ENCODE measurements around the gene SPNS2. TPM values are rescaled to one million over a fixed set of nuclear protein-coding genes. Genes with fewer than 3 reads are reported as not detected.
A peak's percentile ranks its signal among the peaks of the same experiment; 100 is the strongest.
"Not testable (repeated sequence)": the region's sequence is repeated elsewhere in the genome, so short reads cannot be mapped to it uniquely, and the experiment has no call there.

The SPNS2 gene
- total RNA-seq, 2 experiments from 2014 or later: 4.0 to 4.2 TPM

DNA sequence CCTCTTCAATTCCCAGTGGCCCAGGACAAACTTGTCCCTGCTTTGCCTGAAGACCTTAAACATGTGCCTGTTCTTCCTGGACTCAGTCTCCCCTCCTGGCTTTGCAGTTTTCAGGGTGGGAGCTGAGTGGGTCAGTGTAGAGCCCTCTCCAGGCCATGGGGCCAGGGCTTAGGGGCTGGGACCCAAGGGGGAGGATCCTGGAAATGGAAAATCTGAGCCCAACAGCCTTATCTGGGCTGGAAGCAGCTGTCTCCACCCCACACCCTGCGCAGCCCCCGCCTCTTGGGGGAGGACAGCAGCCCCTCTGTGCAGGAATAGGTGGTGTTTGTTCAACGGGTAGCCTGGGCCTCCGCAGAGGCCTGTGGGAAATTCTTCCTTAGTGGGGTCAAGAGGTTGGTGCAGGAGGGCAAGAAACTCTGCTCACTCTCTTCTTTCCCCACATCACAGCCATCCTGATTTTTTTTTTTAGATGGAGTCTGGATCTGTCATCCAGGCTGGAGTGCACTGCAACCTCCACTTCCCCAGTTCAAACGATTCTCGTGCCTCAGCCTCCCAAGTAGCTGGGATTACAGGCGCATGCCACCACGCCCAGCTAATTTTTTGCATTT lies 78.8 kb downstream of the SPNS2 start:
- Mint-ChIP-seq H3K27ac (no peak overlapping the region), H3K27me3 (ENCODE audit: low read depth) (peaks cover 14% of the 10 kb centered on the region), H3K36me3 (ENCODE audit: low read depth) (no peaks in the 10 kb centered on the region), H3K9me3 (ENCODE audit: insufficient read depth) (no peaks in the 10 kb centered on the region), H3K4me1 (ENCODE audit: low read depth) (peaks cover 9% of the 10 kb centered on the region), H3K4me3 (no peak overlapping the region)
- POLR2A ChIA-PET: interaction anchor here (0.5 kb wide), 1 partner anchor 1627 kb away, joined by 3 read pairs; no protein-coding TSS in a partner anchor
- no peak for DNase-seq
- no peak for ATAC-seq
- CTCF ChIA-PET: no interaction called here

DNA sequence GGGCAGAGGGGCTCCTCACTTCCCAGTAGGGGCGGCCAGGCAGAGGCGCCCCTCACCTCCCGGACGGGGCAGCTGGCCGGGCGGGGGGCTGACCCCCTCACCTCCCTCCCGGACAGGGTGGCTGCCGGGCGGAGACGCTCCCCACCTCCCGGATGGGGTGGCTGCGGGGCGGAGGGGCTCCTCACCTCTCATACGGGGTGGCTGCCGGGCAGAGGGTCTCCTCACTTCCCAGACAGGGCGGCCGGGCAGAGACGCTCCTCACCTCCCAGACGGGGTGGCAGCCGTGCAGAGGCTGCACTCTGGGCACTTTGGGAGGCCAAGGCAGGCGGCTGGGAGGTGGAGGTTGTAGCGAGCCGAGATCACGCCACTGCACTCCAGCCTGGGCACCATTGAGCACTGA lies 79.7 kb downstream of the SPNS2 start:
- peaks cover 19% of the 10 kb centered on the region for H3K27me3 Mint-ChIP-seq (ENCODE audit: low read depth)
- H3K27ac Mint-ChIP-seq; H3K9me3 Mint-ChIP-seq (ENCODE audit: insufficient read depth); ATAC-seq; H3K36me3 Mint-ChIP-seq (ENCODE audit: low read depth); H3K4me3 Mint-ChIP-seq; CTCF ChIA-PET; H3K4me1 Mint-ChIP-seq (ENCODE audit: low read depth); DNase-seq: not testable (repeated sequence)
- POLR2A ChIA-PET: interaction anchor here (0.6 kb wide), 1 partner anchor 135 kb away, joined by 5 read pairs; no protein-coding TSS in a partner anchor

DNA sequence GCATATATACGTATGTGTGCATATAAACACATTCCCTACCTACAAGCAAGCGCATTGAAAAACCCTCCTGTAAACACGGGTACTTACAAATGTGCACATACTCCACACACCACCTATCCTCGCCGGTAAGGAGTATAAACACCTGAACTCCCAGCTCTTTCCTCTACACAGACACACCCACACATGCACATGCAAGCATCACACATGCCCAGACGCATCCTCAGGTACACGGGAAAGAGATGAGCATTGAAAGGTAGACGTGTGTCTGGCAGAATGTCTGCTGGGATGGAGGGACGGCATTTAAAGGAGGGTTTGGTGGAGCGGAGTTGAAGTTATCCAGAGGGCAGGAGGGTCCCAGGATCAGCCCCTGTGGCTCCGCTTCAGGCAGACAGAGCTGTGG lies 81.0 kb downstream of the SPNS2 start:
- ATAC-seq (no peak), DNase-seq (no peak)
- H3K4me1 Mint-ChIP-seq (ENCODE audit: low read depth): peaks cover 3% of the 10 kb centered on the region
- H3K27me3 Mint-ChIP-seq (ENCODE audit: low read depth): peaks cover 25% of the 10 kb centered on the region
- ChIA-PET POLR2A (no interaction called here), CTCF (interaction anchor here (1.4 kb wide), 1 partner anchor 13 kb away, joined by 7 read pairs; no protein-coding TSS in a partner anchor)
- no peaks in the 10 kb centered on the region for H3K9me3 Mint-ChIP-seq (ENCODE audit: insufficient read depth)
- no peak overlapping the region for H3K4me3 Mint-ChIP-seq
- no peaks in the 10 kb centered on the region for H3K36me3 Mint-ChIP-seq (ENCODE audit: low read depth)
- no peak overlapping the region for H3K27ac Mint-ChIP-seq

DNA sequence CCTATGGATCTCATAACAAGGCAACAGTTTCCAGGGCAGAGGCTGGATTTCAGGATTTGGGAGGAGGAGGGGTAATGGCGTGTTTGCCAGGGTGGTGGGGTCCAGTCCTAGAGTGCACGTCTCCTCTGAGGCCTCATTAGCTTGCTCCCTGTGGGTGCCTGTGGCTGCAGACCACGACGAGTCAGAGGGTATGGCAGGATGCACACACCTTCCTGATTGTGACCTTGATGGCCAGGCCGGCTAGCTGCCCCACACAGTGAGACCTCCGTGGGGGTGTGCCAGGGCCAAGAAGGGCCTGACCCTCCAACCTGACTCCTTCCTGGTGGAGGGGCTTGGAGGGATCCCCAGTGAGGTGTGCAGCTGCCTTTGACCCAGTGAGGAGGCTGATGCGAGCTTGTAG lies 81.6 kb downstream of the SPNS2 start:
- POLR2A ChIA-PET: no interaction called here
- H3K27ac Mint-ChIP-seq: no peak overlapping the region

DNA sequence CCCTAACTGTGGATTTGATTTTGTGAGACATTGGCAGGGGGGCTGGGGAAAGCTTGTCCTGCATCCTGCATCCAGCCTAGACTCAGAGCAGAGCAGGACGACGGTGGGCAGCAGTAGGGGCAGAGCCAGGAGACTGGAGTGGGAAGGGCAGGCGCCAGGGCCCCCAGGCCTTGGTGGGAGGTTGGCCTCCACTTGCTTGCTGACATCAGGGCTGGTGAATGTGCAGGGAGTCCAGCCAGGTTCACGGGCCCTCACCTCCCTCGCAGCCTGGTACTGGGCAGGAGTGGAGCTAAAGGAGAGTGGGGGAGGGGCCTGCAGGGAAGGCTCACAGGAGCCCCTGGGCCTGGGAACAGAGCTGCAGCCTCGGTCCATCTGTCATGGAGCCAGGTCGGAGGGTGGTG lies 83.4 kb downstream of the SPNS2 start:
- DNase-seq (no peak), ATAC-seq (no peak)
- no peaks in the 10 kb centered on the region for H3K36me3 Mint-ChIP-seq (ENCODE audit: low read depth)
- no peak overlapping the region for H3K27ac Mint-ChIP-seq
- peaks cover 3% of the 10 kb centered on the region for H3K4me1 Mint-ChIP-seq (ENCODE audit: low read depth)
- CTCF ChIA-PET: interaction anchor here (0.7 to 2.2 kb wide), 2 partner anchors 15 to 44 kb away, joined by 5 to 8 read pairs; no protein-coding TSS in a partner anchor
- POLR2A ChIA-PET: no interaction called here
- H3K9me3 Mint-ChIP-seq (ENCODE audit: insufficient read depth): no peaks in the 10 kb centered on the region
- peaks cover 47% of the 10 kb centered on the region for H3K27me3 Mint-ChIP-seq (ENCODE audit: low read depth)
- no peak overlapping the region for H3K4me3 Mint-ChIP-seq

More for the DNA sequence above, 81.6 kb downstream of the SPNS2 start:
- Mint-ChIP-seq H3K9me3 (ENCODE audit: insufficient read depth) (no peaks in the 10 kb centered on the region), H3K4me3 (no peak overlapping the region), H3K36me3 (ENCODE audit: low read depth) (no peaks in the 10 kb centered on the region), H3K27me3 (ENCODE audit: low read depth) (peaks cover 30% of the 10 kb centered on the region), H3K4me1 (ENCODE audit: low read depth) (peaks cover 3% of the 10 kb centered on the region)
- ATAC-seq (no peak), DNase-seq (no peak)
- CTCF ChIA-PET: interaction anchor here (1.4 kb wide), 1 partner anchor 13 kb away, joined by 7 read pairs; no protein-coding TSS in a partner anchor

DNA sequence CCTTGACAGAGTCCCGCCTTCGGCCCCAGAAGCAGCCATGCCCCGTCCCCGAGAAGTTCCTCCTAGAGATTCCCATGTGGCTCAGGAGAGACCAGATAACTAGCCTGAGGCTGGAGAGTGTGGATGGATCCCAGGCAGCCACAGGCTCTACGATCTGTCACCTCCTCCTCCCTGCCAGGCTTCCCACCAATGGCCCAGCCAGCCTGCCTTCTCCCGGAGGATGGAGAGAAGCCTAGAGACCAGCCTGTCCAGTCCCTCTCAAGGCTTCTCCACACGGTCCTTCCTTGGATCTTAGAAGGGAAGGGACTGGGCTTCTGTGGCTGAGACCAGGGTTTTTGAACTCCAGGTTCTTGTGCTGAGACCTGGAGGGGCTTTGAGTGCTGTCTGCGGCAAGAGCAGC lies 84.0 kb downstream of the SPNS2 start:
- DNase-seq: no peak
- H3K27me3 Mint-ChIP-seq (ENCODE audit: low read depth): peaks cover 47% of the 10 kb centered on the region
- no peak for ATAC-seq
- H3K27ac Mint-ChIP-seq: no peak overlapping the region
- peaks cover 3% of the 10 kb centered on the region for H3K4me1 Mint-ChIP-seq (ENCODE audit: low read depth)
- no peaks in the 10 kb centered on the region for H3K9me3 Mint-ChIP-seq (ENCODE audit: insufficient read depth)
- ChIA-PET POLR2A (no interaction called here), CTCF (interaction anchor here (2.2 kb wide), 1 partner anchor 16 kb away, joined by 8 read pairs; no protein-coding TSS in a partner anchor)
- no peaks in the 10 kb centered on the region for H3K36me3 Mint-ChIP-seq (ENCODE audit: low read depth)
- no peak overlapping the region for H3K4me3 Mint-ChIP-seq

DNA sequence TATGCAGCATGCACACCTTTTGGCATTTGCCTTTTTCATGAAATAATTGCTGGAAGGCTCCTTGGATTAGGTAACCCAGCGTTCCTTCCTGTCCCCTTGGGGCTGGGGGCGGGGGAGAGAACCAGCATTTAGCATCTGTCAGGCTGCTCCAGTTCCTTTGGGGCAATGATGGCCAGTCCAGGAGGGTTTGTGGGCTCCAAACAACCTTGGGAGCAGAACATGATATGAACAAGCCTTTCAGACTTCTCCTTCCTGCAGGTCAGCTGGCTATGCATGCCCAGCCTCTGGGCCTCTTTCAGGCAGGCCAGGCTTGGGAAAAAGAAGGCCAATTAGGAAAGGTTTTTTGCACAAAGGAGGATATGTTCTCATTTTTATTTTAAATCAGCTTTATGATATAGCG lies 84.5 kb downstream of the SPNS2 start:
- Mint-ChIP-seq H3K4me1 (ENCODE audit: low read depth) (peaks cover 3% of the 10 kb centered on the region), H3K27ac (no peak overlapping the region), H3K4me3 (no peak overlapping the region), H3K27me3 (ENCODE audit: low read depth) (peaks cover 47% of the 10 kb centered on the region), H3K9me3 (ENCODE audit: insufficient read depth) (no peaks in the 10 kb centered on the region), H3K36me3 (ENCODE audit: low read depth) (no peaks in the 10 kb centered on the region)
- no peak for ATAC-seq
- CTCF ChIA-PET: interaction anchor here (1.0 kb wide), 1 partner anchor 18 kb away, joined by 3 read pairs; no protein-coding TSS in a partner anchor
- POLR2A ChIA-PET: no interaction called here
- no peak for DNase-seq

DNA sequence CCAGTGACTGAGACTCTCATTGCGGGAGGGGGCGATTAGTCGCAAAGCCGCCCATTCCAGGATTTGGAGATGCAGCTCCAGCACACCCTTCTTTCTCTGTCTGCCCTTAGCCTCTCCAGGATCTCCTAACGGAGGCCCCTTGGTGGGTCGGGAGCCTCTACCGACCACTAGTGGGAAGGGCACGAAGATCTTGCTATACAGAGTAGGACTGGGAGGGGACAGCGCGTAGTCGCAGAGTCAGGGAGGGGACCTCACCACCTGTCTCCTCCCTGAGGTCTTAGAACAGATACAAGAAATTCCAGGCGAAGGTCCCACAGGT lies 85.1 kb downstream of the SPNS2 start:
- DNase-seq (no peak), ATAC-seq (peak; percentile 79)
- Mint-ChIP-seq H3K4me1 (ENCODE audit: low read depth) (peaks cover 3% of the 10 kb centered on the region), H3K27ac (no peak overlapping the region), H3K36me3 (ENCODE audit: low read depth) (no peaks in the 10 kb centered on the region), H3K4me3 (peak overlapping the region; percentile 28), H3K27me3 (ENCODE audit: low read depth) (peaks cover 47% of the 10 kb centered on the region), H3K9me3 (ENCODE audit: insufficient read depth) (no peaks in the 10 kb centered on the region)
- CTCF ChIA-PET: interaction anchor here (1.0 kb wide), 1 partner anchor 19 kb away, joined by 3 read pairs; no protein-coding TSS in a partner anchor
- POLR2A ChIA-PET: no interaction called here

DNA sequence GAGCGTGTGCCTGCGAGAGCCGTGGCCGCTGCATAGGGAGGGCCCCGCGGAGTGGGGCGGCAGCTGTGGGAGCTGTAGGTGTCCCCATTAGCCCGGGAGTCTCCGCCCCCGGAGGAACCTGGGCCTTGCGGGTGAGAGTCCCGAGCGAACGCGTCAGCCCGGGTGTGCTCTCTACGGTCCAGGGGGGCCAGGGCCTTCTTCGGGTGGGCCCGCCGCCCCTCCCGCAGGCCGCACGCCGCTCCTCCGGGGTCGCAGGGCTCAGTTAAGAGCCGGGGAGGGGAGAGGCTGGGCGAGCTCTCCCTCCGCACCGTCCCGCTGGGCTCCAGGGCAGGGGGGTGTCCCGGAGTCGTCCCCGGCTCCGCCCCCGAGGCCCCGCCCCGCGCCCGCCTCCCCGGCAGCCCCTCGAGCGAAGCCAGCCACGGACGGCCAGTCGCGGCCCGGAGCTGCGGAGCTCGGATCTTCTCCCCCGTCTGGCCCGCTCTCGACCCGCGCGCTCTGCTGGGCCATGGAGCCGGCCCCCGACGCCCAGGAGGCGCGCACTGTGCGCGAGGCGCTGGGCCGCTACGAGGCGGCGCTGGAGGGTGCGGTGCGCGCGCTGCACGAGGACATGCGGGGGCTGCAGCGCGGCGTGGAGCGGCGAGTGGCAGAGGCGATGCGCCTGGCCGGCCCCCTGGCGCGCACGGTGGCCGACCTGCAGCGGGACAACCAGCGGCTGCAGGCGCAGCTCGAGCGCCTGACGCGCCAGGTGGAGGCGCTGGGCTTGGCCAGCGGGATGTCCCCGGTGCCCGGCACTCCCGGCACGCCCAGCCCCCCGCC lies 85.6 kb downstream of the SPNS2 start, which contains the start of gene SMTNL2:
Gene SMTNL2 (plus strand): TSS at position 429 of the 816 bp plus-strand sequence. CDS start 77 bp downstream, at position 506.
- peaks cover 47% of the 10 kb centered on the region for H3K27me3 Mint-ChIP-seq (ENCODE audit: low read depth)
- no peak within 1 kb of the TSS for H3K27ac Mint-ChIP-seq
- ChIA-PET CTCF (no interaction called here), POLR2A (no interaction called here)
- peaks cover 3% of the 10 kb centered on the region for H3K4me1 Mint-ChIP-seq (ENCODE audit: low read depth)
- ATAC-seq: peak; percentile 62
- H3K36me3 Mint-ChIP-seq (ENCODE audit: low read depth): no peaks in the 10 kb centered on the region
- H3K9me3 Mint-ChIP-seq (ENCODE audit: insufficient read depth): no peaks in the 10 kb centered on the region
- no peak for DNase-seq
- peak within 1 kb of the TSS; percentile 28 for H3K4me3 Mint-ChIP-seq

DNA sequence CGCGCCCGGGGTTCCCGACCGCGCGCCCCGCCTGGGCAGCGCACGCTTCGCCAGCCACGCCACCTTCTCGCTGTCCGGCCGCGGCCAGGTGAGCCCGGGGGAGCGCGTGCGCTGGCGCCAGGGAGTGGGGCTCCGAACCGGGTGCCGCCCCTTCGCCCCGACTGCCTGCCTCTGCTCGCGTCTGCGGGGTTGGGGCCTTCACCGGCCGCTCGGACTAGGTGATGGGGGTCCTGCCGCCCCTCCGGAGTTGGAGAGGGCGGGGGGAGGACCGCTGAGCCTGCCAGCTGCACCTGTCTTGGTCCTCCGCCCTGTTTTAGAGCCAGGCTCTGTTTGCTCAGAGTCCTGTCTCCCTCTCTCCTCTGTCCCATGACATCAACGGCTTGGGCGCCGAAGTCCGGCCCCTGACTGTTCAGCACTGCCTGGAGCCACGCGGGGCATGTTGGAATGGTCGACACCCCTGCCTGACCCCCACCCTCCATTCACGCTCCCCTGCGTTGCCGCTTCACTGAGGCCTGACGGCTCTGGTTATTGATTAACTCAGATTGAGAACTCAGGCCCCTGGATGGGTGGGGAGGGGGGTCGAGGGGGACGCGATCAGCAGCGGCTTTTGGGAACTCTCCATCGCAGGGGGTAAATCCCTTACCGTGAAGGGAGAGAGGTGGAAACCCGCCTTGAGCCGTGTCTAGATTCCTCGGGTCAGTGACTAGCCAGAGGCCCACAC lies 86.4 kb downstream of the SPNS2 start:
- no peak overlapping the region for H3K4me3 Mint-ChIP-seq
- no peak overlapping the region for H3K27ac Mint-ChIP-seq
- peaks cover 47% of the 10 kb centered on the region for H3K27me3 Mint-ChIP-seq (ENCODE audit: low read depth)
- DNase-seq: no peak
- no peaks in the 10 kb centered on the region for H3K9me3 Mint-ChIP-seq (ENCODE audit: insufficient read depth)
- no peaks in the 10 kb centered on the region for H3K36me3 Mint-ChIP-seq (ENCODE audit: low read depth)
- H3K4me1 Mint-ChIP-seq (ENCODE audit: low read depth): peaks cover 3% of the 10 kb centered on the region
- CTCF ChIA-PET: no interaction called here
- no peak for ATAC-seq
- POLR2A ChIA-PET: no interaction called here

DNA sequence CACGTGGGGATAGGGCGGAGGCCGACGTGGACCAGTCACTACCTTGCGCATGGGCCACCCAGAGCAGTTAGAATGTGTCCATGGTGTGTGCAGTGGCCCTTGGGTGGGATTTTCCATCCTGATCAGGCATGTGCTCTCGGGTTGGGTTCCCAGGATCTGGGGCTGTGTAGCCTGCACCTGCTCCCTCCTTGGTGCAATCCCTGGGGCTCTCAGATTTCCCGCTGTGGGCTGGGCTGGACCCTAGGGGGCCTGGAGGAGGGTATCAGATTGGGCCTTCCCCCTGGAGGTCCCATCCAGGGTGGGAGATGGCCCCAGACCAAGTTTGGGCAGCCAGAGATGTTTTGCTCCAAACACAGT lies 86.9 kb downstream of the SPNS2 start:
- Mint-ChIP-seq H3K4me3 (no peak overlapping the region), H3K27ac (no peak overlapping the region), H3K36me3 (ENCODE audit: low read depth) (no peaks in the 10 kb centered on the region), H3K27me3 (ENCODE audit: low read depth) (peaks cover 47% of the 10 kb centered on the region), H3K9me3 (ENCODE audit: insufficient read depth) (no peaks in the 10 kb centered on the region), H3K4me1 (ENCODE audit: low read depth) (peaks cover 3% of the 10 kb centered on the region)
- ChIA-PET CTCF (no interaction called here), POLR2A (no interaction called here)
- no peak for ATAC-seq
- DNase-seq: no peak

DNA sequence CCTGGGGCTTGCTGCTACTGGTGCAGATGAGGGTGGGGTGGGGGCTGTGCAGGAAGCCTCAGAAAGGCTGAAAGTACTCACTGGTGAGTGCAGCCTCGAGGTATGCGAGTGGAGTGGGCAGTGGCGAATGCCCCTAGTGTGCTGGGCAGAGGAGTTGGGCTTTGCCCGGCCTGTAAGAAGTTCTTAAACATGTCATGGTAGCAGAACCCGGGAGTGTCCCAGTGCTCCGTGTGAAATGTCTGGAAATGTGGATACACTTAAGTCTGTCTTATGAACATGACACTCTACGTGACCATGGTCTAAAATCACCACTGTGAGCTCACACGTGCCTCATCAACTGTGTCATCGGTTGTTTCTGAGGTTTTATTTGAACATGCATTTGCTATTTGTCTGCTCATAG lies 87.4 kb downstream of the SPNS2 start:
- Mint-ChIP-seq H3K27me3 (ENCODE audit: low read depth) (peaks cover 45% of the 10 kb centered on the region), H3K27ac (no peak overlapping the region), H3K4me1 (ENCODE audit: low read depth) (peaks cover 3% of the 10 kb centered on the region), H3K36me3 (ENCODE audit: low read depth) (no peaks in the 10 kb centered on the region), H3K9me3 (ENCODE audit: insufficient read depth) (no peaks in the 10 kb centered on the region), H3K4me3 (no peak overlapping the region)
- no peak for ATAC-seq
- ChIA-PET POLR2A (no interaction called here), CTCF (interaction anchor here (1.4 kb wide), 1 partner anchor 19 kb away, joined by 5 read pairs; no protein-coding TSS in a partner anchor)
- no peak for DNase-seq
